GM21390 (cell line): ENCODE data around the gene SLC25A12.

Experiments
- ATAC-seq: cut with Tn5 transposase; IDR thresholded peaks from one replicate; pipeline ENCODE4 v1.9.1; 2021; ENCODE audit not compliant: unreplicated experiment

SLC25A12 gene

GRCh38 chr2:171889808-171890207 lies 4.2 kb downstream of the SLC25A12 start:
- ATAC-seq: no peak

GRCh38 chr2:171889333-171889732 lies 4.7 kb downstream of the SLC25A12 start:
- no peak for ATAC-seq

- no peak for ATAC-seq
These were observed 10.7 kb downstream of the SLC25A12 start for GRCh38 chr2:171883275-171883893.

GRCh38 chr2:171882089-171882769 lies 11.8 kb downstream of the SLC25A12 start:
- no peak for ATAC-seq

GRCh38 chr2:171880774-171881173 lies 13.3 kb downstream of the SLC25A12 start:
- ATAC-seq: no peak

GRCh38 chr2:171879865-171880264 lies 14.2 kb downstream of the SLC25A12 start:
- no peak for ATAC-seq

- ATAC-seq: no peak
These were observed 15.5 kb downstream of the SLC25A12 start for GRCh38 chr2:171878481-171878993.

GRCh38 chr2:171874963-171875362 lies 19.1 kb downstream of the SLC25A12 start:
- no peak for ATAC-seq

GRCh38 chr2:171874517-171874916 lies 19.5 kb downstream of the SLC25A12 start:
- no peak for ATAC-seq

- ATAC-seq: no peak
These were observed 29.6 kb downstream of the SLC25A12 start for GRCh38 chr2:171864357-171864985.

- no peak for ATAC-seq
These were observed 31.5 kb downstream of the SLC25A12 start for GRCh38 chr2:171862501-171862900.

- no peak for ATAC-seq
These were observed 35.6 kb downstream of the SLC25A12 start for GRCh38 chr2:171858397-171858958.

- no peak for ATAC-seq
These were observed 38.6 kb downstream of the SLC25A12 start for GRCh38 chr2:171855401-171855800.

- ATAC-seq: no peak
These were observed 41.6 kb downstream of the SLC25A12 start for GRCh38 chr2:171852366-171852888.

- ATAC-seq: no peak
These were observed 46.4 kb downstream of the SLC25A12 start for GRCh38 chr2:171847627-171848026.

- no peak for ATAC-seq
These were observed 47.1 kb downstream of the SLC25A12 start for GRCh38 chr2:171846894-171847293.

GRCh38 chr2:171841996-171842395 lies 52.0 kb downstream of the SLC25A12 start:
- no peak for ATAC-seq

- no peak for ATAC-seq
These were observed 56.3 kb downstream of the SLC25A12 start for GRCh38 chr2:171837736-171838135.

GRCh38 chr2:171836146-171836910 lies 57.7 kb downstream of the SLC25A12 start:
- ATAC-seq: no peak

- ATAC-seq: no peak
These were observed 58.7 kb downstream of the SLC25A12 start for GRCh38 chr2:171835386-171835785.

GRCh38 chr2:171834286-171834685 lies 59.8 kb downstream of the SLC25A12 start:
- no peak for ATAC-seq
